Endodermal cell (in vitro differentiated cells): ENCODE results near the gene KCND2. TPM values are rescaled to one million over a fixed set of nuclear protein-coding genes. Genes with fewer than 3 reads are reported as not detected.

ENCODE experiments used
- DNase-seq: peaks from one replicate; pipeline ENCODE4 v3.0.0-alpha.2; 2017
- H3K27ac ChIP-seq: 2 replicates; pipeline ENCODE4 v1.5.1; 2013; ENCODE audit warnings: mild to moderate bottlenecking, low read depth, low read length, moderate library complexity
- H3K27me3 ChIP-seq: 2 replicates; pipeline ENCODE4 v1.6.1; 2013; ENCODE audit warnings: mild to moderate bottlenecking, low read length, moderate library complexity; ENCODE audit not compliant: insufficient read depth, control insufficient read depth, poor library complexity, severe bottlenecking
- H3K36me3 ChIP-seq: 2 replicates; pipeline ENCODE4 v1.7.0; 2013; ENCODE audit warnings: mild to moderate bottlenecking, low read length, moderate library complexity; ENCODE audit not compliant: control insufficient read depth, insufficient read depth
- H3K4me1 ChIP-seq: one replicate; pipeline ENCODE4 v1.7.0; 2013; ENCODE audit warnings: low read length; ENCODE audit not compliant: control insufficient read depth, insufficient read depth
- H3K4me3 ChIP-seq: 2 replicates; pipeline ENCODE4 v1.5.1; 2013; ENCODE audit warnings: mild to moderate bottlenecking, low read length, moderate library complexity
- H3K9ac ChIP-seq: 2 replicates; pipeline ENCODE4 v1.6.1; 2013; ENCODE audit warnings: mild to moderate bottlenecking, low read length, moderate library complexity; ENCODE audit not compliant: poor library complexity, severe bottlenecking; ENCODE audit errors: extremely low read depth
- H3K9me3 ChIP-seq: 2 replicates; pipeline ENCODE4 v1.6.1; 2013; ENCODE audit warnings: mild to moderate bottlenecking, low read length, moderate library complexity; ENCODE audit not compliant: control insufficient read depth
- H3K27ac Mint-ChIP-seq: 2 replicates; pipeline ENCODE4 v1.8.0; 2020; ENCODE audit warnings: mixed read lengths
- H3K27me3 Mint-ChIP-seq: 2 replicates; pipeline ENCODE4 v1.8.0; 2021; ENCODE audit warnings: mild to moderate bottlenecking, mixed read lengths; ENCODE audit not compliant: insufficient read depth
- H3K36me3 Mint-ChIP-seq: 2 replicates; pipeline ENCODE4 v1.8.0; 2020; ENCODE audit warnings: low read depth, mixed read lengths
- H3K4me1 Mint-ChIP-seq: 2 replicates; pipeline ENCODE4 v1.8.0; 2020; ENCODE audit warnings: mixed read lengths
- H3K4me3 Mint-ChIP-seq: 2 replicates; pipeline ENCODE4 v1.8.0; 2020; ENCODE audit warnings: mild to moderate bottlenecking, moderate library complexity, mixed read lengths
- H3K9me3 Mint-ChIP-seq: 2 replicates; pipeline ENCODE4 v1.8.0; 2020; ENCODE audit warnings: mild to moderate bottlenecking, mixed read lengths
- whole genome bisulfite sequencing, 2 experiments: methylation state at CpG; one replicate each; pipeline versions ENCODE4 v1.1.5 to v1.1.7; 2013; ENCODE audit warnings: missing lambda C conversion rate in 2 of 2, mixed read lengths in 1 of 2; ENCODE audit not compliant: insufficient coverage in 1 of 2, insufficient read length in 1 of 2; 5-methylcytosine and 5-hydroxymethylcytosine counted together
- total RNA-seq, 2 donors: library from RNA; stranded (reverse); fragmentation: NEBNext Ultra II Directional in 1 of 2; extraction: Animal tissue kit (Norgen Biotek cat#: 25700) in 1 of 2; gene quantifications; 2 replicates in 1 of 2; 3 replicates in 1 of 2; pipeline ENCODE4 v1.2.1, GENCODE V29; 2021
- TF ChIP-seq, protein P1 (sequence below): fragments of 200-600 bp; sonication (generic); conservative IDR thresholded peaks from 2 replicates; pipeline ENCODE4 v1.5.0; 2021; ENCODE audit warnings: antibody characterized with exemption, mild to moderate bottlenecking

Gene KCND2
- total RNA-seq, 2 donors from 2014 or later, result 0.71 to 4.6 TPM

DNA sequence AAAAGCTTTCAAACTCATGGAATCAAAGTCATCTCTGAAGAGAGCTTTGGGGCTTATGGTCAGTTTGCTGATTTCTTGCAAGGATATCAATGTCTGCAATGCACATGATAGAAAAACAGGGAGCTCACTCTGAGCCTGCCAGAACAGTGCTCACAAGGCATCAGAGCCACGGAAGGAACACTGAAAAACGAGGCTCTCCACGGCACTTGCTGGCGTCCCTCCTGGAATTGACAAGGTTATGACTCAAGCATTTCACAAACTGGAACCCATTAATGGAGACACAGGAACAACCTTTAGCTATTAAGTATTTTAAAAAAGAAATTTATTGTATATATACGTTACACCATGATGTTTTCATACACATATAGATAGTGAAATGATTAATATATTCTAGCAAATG lies 266.3 kb downstream of the KCND2 start:
- DNase-seq, result no peak
- no peak overlapping the region for H3K9ac ChIP-seq
- Mint-ChIP-seq H3K27me3 (no peaks in the 10 kb centered on the region), H3K27ac (no peak overlapping the region), H3K9me3 (no peaks in the 10 kb centered on the region), H3K4me1 (no peaks in the 10 kb centered on the region), H3K36me3 (no peaks in the 10 kb centered on the region), H3K4me3 (no peak overlapping the region)
- H3K4me3 ChIP-seq, result no peak overlapping the region
- H3K36me3 ChIP-seq, result no peaks in the 10 kb centered on the region
- H3K27me3 ChIP-seq, result no peaks in the 10 kb centered on the region
- no peaks in the 10 kb centered on the region for H3K4me1 ChIP-seq
- H3K27ac ChIP-seq, result no peak overlapping the region
- TF ChIP-seq, protein P1, sequence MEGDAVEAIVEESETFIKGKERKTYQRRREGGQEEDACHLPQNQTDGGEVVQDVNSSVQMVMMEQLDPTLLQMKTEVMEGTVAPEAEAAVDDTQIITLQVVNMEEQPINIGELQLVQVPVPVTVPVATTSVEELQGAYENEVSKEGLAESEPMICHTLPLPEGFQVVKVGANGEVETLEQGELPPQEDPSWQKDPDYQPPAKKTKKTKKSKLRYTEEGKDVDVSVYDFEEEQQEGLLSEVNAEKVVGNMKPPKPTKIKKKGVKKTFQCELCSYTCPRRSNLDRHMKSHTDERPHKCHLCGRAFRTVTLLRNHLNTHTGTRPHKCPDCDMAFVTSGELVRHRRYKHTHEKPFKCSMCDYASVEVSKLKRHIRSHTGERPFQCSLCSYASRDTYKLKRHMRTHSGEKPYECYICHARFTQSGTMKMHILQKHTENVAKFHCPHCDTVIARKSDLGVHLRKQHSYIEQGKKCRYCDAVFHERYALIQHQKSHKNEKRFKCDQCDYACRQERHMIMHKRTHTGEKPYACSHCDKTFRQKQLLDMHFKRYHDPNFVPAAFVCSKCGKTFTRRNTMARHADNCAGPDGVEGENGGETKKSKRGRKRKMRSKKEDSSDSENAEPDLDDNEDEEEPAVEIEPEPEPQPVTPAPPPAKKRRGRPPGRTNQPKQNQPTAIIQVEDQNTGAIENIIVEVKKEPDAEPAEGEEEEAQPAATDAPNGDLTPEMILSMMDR, result no peak
- H3K9me3 ChIP-seq, result no peaks in the 10 kb centered on the region
- WGBS, 2 experiments, result 83% methylated on average over 4 of the region's 5 CpGs; no CpG with 5 or more reads in 1 of the 2 experiments

DNA sequence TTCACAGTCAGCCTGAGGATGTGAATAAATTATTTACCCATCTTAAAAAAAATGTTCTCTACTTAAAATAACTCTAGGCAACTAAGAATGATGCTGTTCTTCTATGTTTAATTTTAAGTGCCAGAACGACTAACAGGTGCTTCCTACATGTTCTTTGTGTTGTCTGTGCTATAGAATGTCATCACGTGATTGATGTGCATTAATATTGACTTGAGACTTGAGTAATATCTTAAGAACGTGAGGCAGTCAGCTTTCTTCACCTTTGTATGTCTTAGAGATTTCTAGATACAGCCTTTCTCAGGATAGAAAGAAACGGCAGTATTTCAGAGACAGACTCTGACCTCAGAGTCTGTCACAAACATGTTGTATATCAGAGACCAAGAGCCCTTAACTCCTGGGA lies 274.6 kb downstream of the KCND2 start:
- DNase-seq, result no peak
- Histone ChIP-seq H3K27me3 (no peaks in the 10 kb centered on the region), H3K4me1 (no peaks in the 10 kb centered on the region), H3K4me3 (no peak overlapping the region), H3K9me3 (no peaks in the 10 kb centered on the region), H3K36me3 (no peaks in the 10 kb centered on the region), H3K27ac (no peak overlapping the region), H3K9ac (no peak overlapping the region)
- WGBS, 2 experiments, result 70 to 83% methylated on average over 2 to 4 of the region's 4 CpGs
- H3K36me3 Mint-ChIP-seq, result no peaks in the 10 kb centered on the region
- H3K27ac Mint-ChIP-seq, result no peak overlapping the region
- H3K27me3 Mint-ChIP-seq, result no peaks in the 10 kb centered on the region
- H3K4me1 Mint-ChIP-seq, result peaks cover 14% of the 10 kb centered on the region
- no peak overlapping the region for H3K4me3 Mint-ChIP-seq
- TF ChIP-seq, protein P1, result no peak
- no peaks in the 10 kb centered on the region for H3K9me3 Mint-ChIP-seq

DNA sequence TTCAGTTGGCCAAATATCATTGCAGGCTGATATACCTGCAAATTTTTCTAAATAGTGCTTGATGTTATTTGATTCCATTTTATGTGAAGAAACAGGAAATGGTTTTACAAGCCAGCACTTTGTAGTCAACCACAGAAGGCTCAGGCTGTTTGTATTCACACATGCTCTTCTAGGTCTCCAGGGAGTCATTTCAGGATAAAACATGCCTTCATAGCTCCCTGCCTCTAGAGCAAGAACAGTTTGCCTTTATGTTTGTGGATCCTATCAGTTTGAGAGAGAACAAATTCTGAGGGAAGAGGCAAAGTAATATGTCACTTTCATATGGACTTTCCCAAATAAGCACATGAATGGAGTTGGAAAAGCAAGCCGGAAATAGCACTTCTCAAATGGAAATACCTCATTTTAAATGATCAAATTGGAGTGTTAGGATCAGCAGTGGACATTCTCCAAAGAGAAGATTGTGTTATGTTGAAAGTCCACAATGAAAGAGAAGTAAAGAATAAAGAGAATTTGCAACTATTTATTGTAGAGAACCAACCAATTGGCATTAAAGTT lies 277.6 kb downstream of the KCND2 start:
- Histone ChIP-seq H3K36me3 (no peaks in the 10 kb centered on the region), H3K9ac (no peak overlapping the region), H3K4me3 (no peak overlapping the region), H3K27me3 (no peaks in the 10 kb centered on the region), H3K27ac (no peak overlapping the region), H3K9me3 (no peaks in the 10 kb centered on the region), H3K4me1 (no peaks in the 10 kb centered on the region)
- H3K9me3 Mint-ChIP-seq, result no peaks in the 10 kb centered on the region
- H3K36me3 Mint-ChIP-seq, result no peaks in the 10 kb centered on the region
- peaks cover 14% of the 10 kb centered on the region for H3K4me1 Mint-ChIP-seq
- no peaks in the 10 kb centered on the region for H3K27me3 Mint-ChIP-seq
- TF ChIP-seq, protein P1, result no peak
- H3K27ac Mint-ChIP-seq, result no peak overlapping the region
- 79 to 83% methylated on average over 1 of the region's 1 CpG for WGBS, 2 experiments
- DNase-seq, result no peak
- H3K4me3 Mint-ChIP-seq, result no peak overlapping the region
